H9 (cell line): ENCODE data around the gene TMPRSS9. TPM values are rescaled to one million over a fixed set of nuclear protein-coding genes. Genes with fewer than 3 reads are reported as not detected.
A peak's percentile ranks its signal among the peaks of the same experiment; 100 is the strongest.

Source experiments
- DNase-seq: peaks from one replicate; pipeline ENCODE4 v3.0.0-alpha.2; 2017
- H2AFZ ChIP-seq: one replicate; pipeline ENCODE4 v1.6.1; 2013; ENCODE audit warnings: mild to moderate bottlenecking, low read length, control low read depth, moderate library complexity
- H2AK5ac ChIP-seq: 2 replicates; pipeline ENCODE4 v1.6.1; 2013; ENCODE audit warnings: low read length, control low read depth, mixed read lengths; ENCODE audit not compliant: insufficient read length
- H2BK120ac ChIP-seq: one replicate; pipeline ENCODE4 v1.6.1; 2013; ENCODE audit warnings: low read depth, mild to moderate bottlenecking, low read length, control low read depth, inconsistent platforms; ENCODE audit not compliant: poor library complexity, severe bottlenecking
- H2BK12ac ChIP-seq: 2 replicates; pipeline ENCODE4 v1.6.1; 2013; ENCODE audit warnings: low read length, control low read depth, mixed read lengths, low read depth; ENCODE audit not compliant: insufficient read length
- H2BK15ac ChIP-seq: 2 replicates; pipeline ENCODE4 v1.6.1; 2013; ENCODE audit warnings: low read depth, low read length, control low read depth
- H2BK20ac ChIP-seq: one replicate; pipeline ENCODE4 v1.6.1; 2013; ENCODE audit warnings: low read depth, mild to moderate bottlenecking, low read length, control low read depth, inconsistent platforms; ENCODE audit not compliant: poor library complexity, severe bottlenecking
- H2BK5ac ChIP-seq: 2 replicates; pipeline ENCODE4 v1.6.1; 2013; ENCODE audit warnings: low read length, control low read depth, mixed read lengths; ENCODE audit not compliant: insufficient read length
- H3K14ac ChIP-seq: 2 replicates; pipeline ENCODE4 v1.6.1; 2013; ENCODE audit warnings: low read length, control low read depth; ENCODE audit not compliant: insufficient read depth
- H3K18ac ChIP-seq: 2 replicates; pipeline ENCODE4 v1.6.1; 2013; ENCODE audit warnings: low read depth, mild to moderate bottlenecking, mixed read lengths, low read length, control low read depth; ENCODE audit not compliant: insufficient read length
- H3K23ac ChIP-seq: 2 replicates; pipeline ENCODE4 v1.6.1; 2013; ENCODE audit warnings: low read length, control low read depth, mixed read lengths, low read depth; ENCODE audit not compliant: insufficient read length
- H3K23me2 ChIP-seq: 2 replicates; pipeline ENCODE4 v1.6.1; 2013; ENCODE audit warnings: low read depth, mild to moderate bottlenecking, mixed read lengths, low read length, control low read depth; ENCODE audit not compliant: insufficient read length, poor library complexity, severe bottlenecking
- H3K27ac ChIP-seq: 2 replicates; pipeline ENCODE4 v1.5.1; 2013; ENCODE audit warnings: low read length, control low read depth, mixed read lengths, low read depth; ENCODE audit not compliant: insufficient read length
- H3K27me3 ChIP-seq: 2 replicates; pipeline ENCODE4 v1.6.1; 2013; ENCODE audit warnings: low read length, control low read depth, inconsistent platforms; ENCODE audit not compliant: insufficient read depth
- H3K4ac ChIP-seq: 2 replicates; pipeline ENCODE4 v1.6.1; 2013; ENCODE audit warnings: low read depth, mild to moderate bottlenecking, control low read depth, inconsistent platforms, low read length, moderate library complexity
- H3K4me1 ChIP-seq: 2 replicates; pipeline ENCODE4 v1.6.1; 2013; ENCODE audit warnings: low read length, control low read depth, inconsistent platforms; ENCODE audit not compliant: insufficient read depth
- H3K4me2 ChIP-seq: 2 replicates; pipeline ENCODE4 v1.6.1; 2013; ENCODE audit warnings: low read length, control low read depth, mixed read lengths; ENCODE audit not compliant: insufficient read length, insufficient read depth
- H3K56ac ChIP-seq: 2 replicates; pipeline ENCODE4 v1.6.1; 2013; ENCODE audit warnings: low read depth, mild to moderate bottlenecking, mixed read lengths, low read length, control low read depth; ENCODE audit not compliant: insufficient read length
- H3K79me1 ChIP-seq: 2 replicates; pipeline ENCODE4 v1.6.1; 2013; ENCODE audit warnings: low read depth, mild to moderate bottlenecking, moderate library complexity, low read length, control low read depth, inconsistent platforms; ENCODE audit not compliant: insufficient read depth, poor library complexity, severe bottlenecking
- H3K79me2 ChIP-seq: 2 replicates; pipeline ENCODE4 v1.6.1; 2013; ENCODE audit warnings: low read length, control low read depth, inconsistent platforms; ENCODE audit not compliant: insufficient read depth
- H3K9ac ChIP-seq: 2 replicates; pipeline ENCODE4 v1.6.1; 2013; ENCODE audit warnings: low read length, control low read depth, mixed read lengths; ENCODE audit not compliant: insufficient read length; ENCODE audit errors: extremely low read depth
- H3K9me3 ChIP-seq: one replicate; pipeline ENCODE4 v1.6.1; 2013; ENCODE audit warnings: low read depth, low read length, inconsistent platforms; ENCODE audit not compliant: control insufficient read depth
- H3T11ph ChIP-seq: one replicate; pipeline ENCODE4 v1.6.1; 2013; ENCODE audit warnings: mild to moderate bottlenecking, low read length, control low read depth, inconsistent platforms
- H4K20me1 ChIP-seq: one replicate; pipeline ENCODE4 v1.6.1; 2013; ENCODE audit not compliant: control insufficient read depth, insufficient read length, insufficient read depth
- H4K5ac ChIP-seq: 2 replicates; pipeline ENCODE4 v1.6.1; 2013; ENCODE audit warnings: low read depth, mild to moderate bottlenecking, mixed read lengths, low read length, control low read depth; ENCODE audit not compliant: insufficient read length
- H4K8ac ChIP-seq: replicated peaks from 2 replicates; pipeline ENCODE4 v1.6.1; 2013; ENCODE audit warnings: low read length, control low read depth, mixed read lengths, low read depth; ENCODE audit not compliant: insufficient read length
- H4K91ac ChIP-seq: 2 replicates; pipeline ENCODE4 v1.6.1; 2013; ENCODE audit warnings: low read depth, mild to moderate bottlenecking, moderate library complexity, mixed read lengths, low read length, control low read depth; ENCODE audit not compliant: insufficient read length
- H3K27ac Mint-ChIP-seq, 3 experiments: 2 replicates in 2 of 3; 3 replicates in 1 of 3; pipeline ENCODE4 v1.8.0; 2020 to 2021; ENCODE audit warnings: mixed read lengths in 3 of 3, mild to moderate bottlenecking in 1 of 3, moderate library complexity in 1 of 3
- H3K27me3 Mint-ChIP-seq: 2 replicates; pipeline ENCODE4 v1.8.0; 2021; ENCODE audit warnings: low read depth, mild to moderate bottlenecking, moderate library complexity, mixed read lengths
- H3K36me3 Mint-ChIP-seq, 3 experiments: 2 replicates in 2 of 3; 3 replicates in 1 of 3; pipeline ENCODE4 v1.8.0; 2020 to 2021; ENCODE audit warnings: low read depth in 3 of 3, mixed read lengths in 3 of 3; ENCODE audit not compliant: insufficient read depth in 1 of 3
- H3K4me1 Mint-ChIP-seq, 2 experiments: 2 replicates each; pipeline ENCODE4 v1.8.0; 2020; ENCODE audit warnings: mixed read lengths in 2 of 2
- H3K4me3 Mint-ChIP-seq, 2 experiments: 2 replicates in 1 of 2; 3 replicates in 1 of 2; pipeline ENCODE4 v1.8.0; 2020 to 2021; ENCODE audit warnings: mild to moderate bottlenecking in 2 of 2, mixed read lengths in 2 of 2, moderate library complexity in 1 of 2
- H3K9me3 Mint-ChIP-seq, 2 experiments: 2 replicates in 1 of 2; 3 replicates in 1 of 2; pipeline ENCODE4 v1.8.0; 2020; ENCODE audit warnings: mild to moderate bottlenecking in 2 of 2, mixed read lengths in 2 of 2, moderate library complexity in 1 of 2
- WGBS: extraction: QIAGEN DNeasy Blood & Tissue Kit; methylation state at CpG from one replicate; pipeline ENCODE4 v1.1.7; 2013; ENCODE audit warnings: missing lambda C conversion rate, low lambda C conversion rate, mixed read lengths; ENCODE audit not compliant: insufficient read length; ENCODE audit errors: extremely low coverage; 5-methylcytosine and 5-hydroxymethylcytosine counted together
- total RNA-seq: library from RNA; stranded (reverse); gene quantifications from 2 replicates; pipeline ENCODE4 v1.2.1, GENCODE V29; 2021
- TF ChIP-seq, protein P1 (sequence below): fragments of 200-600 bp; sonication (generic); conservative IDR thresholded peaks from 3 replicates; pipeline ENCODE4 v1.8.0; 2021; ENCODE audit warnings: antibody characterized with exemption, mild to moderate bottlenecking

The TMPRSS9 gene
- total RNA-seq, 1 experiment from 2014 or later: 0.24 TPM

- no peak overlapping the region for H2AFZ ChIP-seq
- no peaks in the 10 kb centered on the region for H3K23me2 ChIP-seq
- H3K56ac ChIP-seq: no peak overlapping the region
- H3T11ph ChIP-seq: no peak overlapping the region
- H4K8ac ChIP-seq: no peak overlapping the region
- peaks cover 5 to 26% (median 13%) of the 10 kb centered on the region in 3 experiments; a peak in 6 of 7 replicates for H3K36me3 Mint-ChIP-seq
- no peak overlapping the region for H2BK5ac ChIP-seq
- no peak overlapping the region for H2BK12ac ChIP-seq
- no peak overlapping the region for H3K4me3 Mint-ChIP-seq
- H3K4ac ChIP-seq: no peak overlapping the region
- no peak overlapping the region for H3K18ac ChIP-seq
- H3K4me1 ChIP-seq: no peaks in the 10 kb centered on the region
- H3K79me1 ChIP-seq: peaks cover 2% of the 10 kb centered on the region
- peaks cover 0 to 15% of the 10 kb centered on the region in 2 experiments; a peak in 2 of 4 replicates for H3K4me1 Mint-ChIP-seq
- H3K27ac Mint-ChIP-seq: peak overlapping the region in 1 of 3 experiments; percentile 48; a peak in 2 of 7 replicates
- no peaks in the 10 kb centered on the region for H3K27me3 Mint-ChIP-seq
- H3K9me3 Mint-ChIP-seq: peaks cover 3 to 6% of the 10 kb centered on the region in 2 experiments; a peak in 4 of 5 replicates
- TF ChIP-seq, protein P1, sequence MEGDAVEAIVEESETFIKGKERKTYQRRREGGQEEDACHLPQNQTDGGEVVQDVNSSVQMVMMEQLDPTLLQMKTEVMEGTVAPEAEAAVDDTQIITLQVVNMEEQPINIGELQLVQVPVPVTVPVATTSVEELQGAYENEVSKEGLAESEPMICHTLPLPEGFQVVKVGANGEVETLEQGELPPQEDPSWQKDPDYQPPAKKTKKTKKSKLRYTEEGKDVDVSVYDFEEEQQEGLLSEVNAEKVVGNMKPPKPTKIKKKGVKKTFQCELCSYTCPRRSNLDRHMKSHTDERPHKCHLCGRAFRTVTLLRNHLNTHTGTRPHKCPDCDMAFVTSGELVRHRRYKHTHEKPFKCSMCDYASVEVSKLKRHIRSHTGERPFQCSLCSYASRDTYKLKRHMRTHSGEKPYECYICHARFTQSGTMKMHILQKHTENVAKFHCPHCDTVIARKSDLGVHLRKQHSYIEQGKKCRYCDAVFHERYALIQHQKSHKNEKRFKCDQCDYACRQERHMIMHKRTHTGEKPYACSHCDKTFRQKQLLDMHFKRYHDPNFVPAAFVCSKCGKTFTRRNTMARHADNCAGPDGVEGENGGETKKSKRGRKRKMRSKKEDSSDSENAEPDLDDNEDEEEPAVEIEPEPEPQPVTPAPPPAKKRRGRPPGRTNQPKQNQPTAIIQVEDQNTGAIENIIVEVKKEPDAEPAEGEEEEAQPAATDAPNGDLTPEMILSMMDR: peak; percentile 54
- H3K27me3 ChIP-seq: no peaks in the 10 kb centered on the region
- H3K27ac ChIP-seq: no peak overlapping the region
- no peak overlapping the region for H2BK15ac ChIP-seq
- H4K20me1 ChIP-seq: no peaks in the 10 kb centered on the region
- WGBS: no CpG with 5 or more reads among the region's 19 CpGs
- H3K14ac ChIP-seq: no peak overlapping the region
- no peak overlapping the region for H4K91ac ChIP-seq
- H3K79me2 ChIP-seq: peaks cover 3% of the 10 kb centered on the region; the same call in 1 of the 2 replicates
- H3K9me3 ChIP-seq: no peaks in the 10 kb centered on the region
- no peak overlapping the region for H3K23ac ChIP-seq
- no peak overlapping the region for H2AK5ac ChIP-seq
- H3K4me2 ChIP-seq: no peak overlapping the region
- no peak overlapping the region for H2BK20ac ChIP-seq
- H4K5ac ChIP-seq: no peak overlapping the region
- DNase-seq: peak; percentile 79
- no peak overlapping the region for H2BK120ac ChIP-seq
- no peak overlapping the region for H3K9ac ChIP-seq
Observed at GRCh38 chr19:2337329-2337707, 22.7 kb upstream of the TMPRSS9 start.
